Measurements from ENCODE around the gene SLC25A23.
A peak's percentile ranks its signal among the peaks of the same experiment; 100 is the strongest.

The SLC25A23 gene

GRCh38 chr19:6480848-6481415, 21.3 kb upstream of the SLC25A23 start:
- no peak for DNase-seq

DNA sequence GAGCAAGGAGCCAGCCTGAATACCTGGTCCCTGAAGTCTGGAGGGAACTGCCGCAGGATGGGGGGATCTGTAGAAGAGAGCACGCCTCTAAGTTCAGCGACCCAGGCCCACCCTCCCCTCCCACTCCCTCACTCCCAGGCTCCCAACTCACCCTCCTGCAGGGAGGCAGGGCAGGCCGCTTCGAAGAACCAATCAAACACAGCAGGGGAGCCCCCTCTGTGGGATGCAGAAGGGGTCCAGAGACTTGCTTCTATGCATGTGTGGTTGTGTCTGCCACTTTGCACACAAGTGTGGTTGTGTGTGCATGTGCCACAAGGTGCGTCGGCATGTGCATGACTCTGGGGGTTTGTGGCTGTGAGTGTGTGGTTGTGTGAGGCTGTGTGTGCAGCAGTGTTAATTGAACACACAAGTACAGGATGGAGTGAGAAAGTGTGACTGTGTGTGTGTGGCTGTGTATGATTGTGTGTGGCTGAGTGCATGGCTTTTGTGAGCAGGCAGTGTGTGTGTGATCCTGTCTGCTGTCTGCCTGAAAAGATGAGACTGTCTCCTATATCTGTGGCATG, 20.3 kb upstream of the SLC25A23 start:
- no peak for DNase-seq

- DNase-seq: no peak
Observed at GRCh38 chr19:6478815-6479214, 19.2 kb upstream of the SLC25A23 start.

- DNase-seq: no peak
Observed at GRCh38 chr19:6476896-6477431, 17.4 kb upstream of the SLC25A23 start.

GRCh38 chr19:6476155-6476895, 16.7 kb upstream of the SLC25A23 start:
- DNase-seq: no peak

GRCh38 chr19:6475321-6476108, 15.9 kb upstream of the SLC25A23 start:
- DNase-seq: no peak

GRCh38 chr19:6473647-6474046, 14.1 kb upstream of the SLC25A23 start:
- DNase-seq: no peak

GRCh38 chr19:6472713-6473112, 13.1 kb upstream of the SLC25A23 start:
- DNase-seq: no peak

DNA sequence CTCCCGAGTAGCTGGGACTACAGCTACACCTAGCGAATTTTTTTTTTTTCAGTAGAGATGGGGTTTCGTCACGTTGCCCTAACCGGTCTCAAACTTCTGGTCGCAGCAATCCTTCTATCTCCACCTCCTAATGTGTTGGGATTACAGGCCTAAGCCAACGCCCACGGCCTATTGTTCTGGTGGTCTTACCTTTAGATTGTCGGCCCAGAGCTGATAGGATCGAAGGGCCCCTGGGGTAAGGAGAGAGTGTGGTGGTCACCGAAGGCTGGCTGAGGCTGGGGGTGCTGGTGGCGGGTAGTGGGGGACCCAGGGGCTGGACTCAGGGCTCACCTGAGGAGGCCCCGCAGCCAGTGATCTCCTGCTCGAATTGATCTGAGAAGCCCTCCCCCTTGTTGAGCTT, 11.5 kb upstream of the SLC25A23 start:
- DNase-seq: no peak

- no peak for DNase-seq
Observed at GRCh38 chr19:6470173-6470572, 10.6 kb upstream of the SLC25A23 start.

GRCh38 chr19:6467384-6467783, 7.8 kb upstream of the SLC25A23 start:
- DNase-seq: no peak

DNA sequence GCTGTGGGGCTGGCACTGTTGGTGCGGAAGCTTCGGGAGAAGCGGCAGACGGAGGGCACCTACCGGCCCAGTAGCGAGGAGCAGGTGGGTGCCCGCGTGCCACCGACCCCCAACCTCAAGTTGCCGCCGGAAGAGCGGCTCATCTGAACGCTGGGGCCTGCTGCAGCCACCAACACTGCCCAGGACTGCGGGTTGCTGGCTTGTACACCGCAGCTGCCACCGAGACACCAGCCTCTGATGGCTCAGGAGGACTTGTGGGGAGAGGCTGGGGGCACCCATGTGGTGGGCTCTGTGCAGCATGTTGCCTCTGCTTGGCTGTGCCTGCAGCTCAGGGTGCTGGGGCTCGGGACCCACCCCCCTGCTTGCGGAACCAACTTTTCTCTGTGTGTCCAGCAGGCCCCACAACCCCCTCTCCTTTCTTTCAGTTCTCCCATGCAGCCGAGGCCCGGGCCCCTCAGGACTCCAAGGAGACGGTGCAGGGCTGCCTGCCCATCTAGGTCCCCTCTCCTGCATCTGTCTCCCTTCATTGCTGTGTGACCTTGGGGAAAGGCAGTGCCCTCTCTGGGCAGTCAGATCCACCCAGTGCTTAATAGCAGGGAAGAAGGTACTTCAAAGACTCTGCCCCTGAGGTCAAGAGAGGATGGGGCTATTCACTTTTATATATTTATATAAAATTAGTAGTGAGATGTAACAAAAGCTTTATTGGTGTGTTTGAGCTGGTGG, 7.1 kb upstream of the SLC25A23 start:
- DNase-seq: no peak

GRCh38 chr19:6465663-6466062, 6.1 kb upstream of the SLC25A23 start:
- no peak for DNase-seq

GRCh38 chr19:6465006-6465405, 5.4 kb upstream of the SLC25A23 start:
- DNase-seq: no peak

DNA sequence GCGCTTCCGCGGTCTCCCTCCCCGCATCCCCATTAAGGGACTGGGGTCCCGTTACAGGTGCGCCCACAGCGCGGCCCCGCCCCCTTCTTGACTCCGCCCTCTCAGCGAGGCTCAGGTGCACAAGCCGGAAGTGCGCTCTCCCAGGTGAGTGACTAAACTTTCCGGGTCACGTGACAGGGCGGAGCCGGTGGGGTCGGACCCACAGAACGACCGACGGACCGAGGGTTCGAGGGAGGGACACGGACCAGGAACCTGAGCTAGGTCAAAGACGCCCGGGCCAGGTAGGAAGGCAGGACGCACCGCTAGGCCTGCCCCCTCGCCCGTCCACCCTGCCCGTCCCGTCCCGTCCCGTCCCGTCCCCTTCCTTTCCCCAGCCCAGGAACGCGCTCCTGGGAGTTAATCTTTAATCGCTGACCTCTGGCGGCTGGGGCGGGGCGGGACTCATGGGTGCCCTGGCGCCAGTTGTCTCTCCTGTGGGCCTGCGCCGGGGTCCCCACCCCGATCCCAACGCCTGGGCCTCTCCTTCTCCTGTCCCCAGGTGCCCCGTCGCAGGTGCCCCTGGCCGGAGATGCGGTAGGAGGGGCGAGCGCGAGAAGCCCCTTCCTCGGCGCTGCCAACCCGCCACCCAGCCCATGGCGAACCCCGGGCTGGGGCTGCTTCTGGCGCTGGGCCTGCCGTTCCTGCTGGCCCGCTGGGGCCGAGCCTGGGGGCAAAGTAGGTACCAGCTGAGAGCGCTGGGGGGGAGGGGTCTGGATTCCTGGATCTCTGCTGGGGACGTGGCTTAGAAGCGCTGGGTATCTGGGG, 4.7 kb upstream of the SLC25A23 start, which contains the start of gene CRB3:
Gene CRB3, plus strand, starts transcription at position 202 of the 804 bp plus-strand sequence. Its CDS starts 431 bp downstream, at position 633.
- no peak for DNase-seq

GRCh38 chr19:6460099-6460884, 700 bp upstream of the SLC25A23 start:
- DNase-seq: peak; percentile 95

DNA sequence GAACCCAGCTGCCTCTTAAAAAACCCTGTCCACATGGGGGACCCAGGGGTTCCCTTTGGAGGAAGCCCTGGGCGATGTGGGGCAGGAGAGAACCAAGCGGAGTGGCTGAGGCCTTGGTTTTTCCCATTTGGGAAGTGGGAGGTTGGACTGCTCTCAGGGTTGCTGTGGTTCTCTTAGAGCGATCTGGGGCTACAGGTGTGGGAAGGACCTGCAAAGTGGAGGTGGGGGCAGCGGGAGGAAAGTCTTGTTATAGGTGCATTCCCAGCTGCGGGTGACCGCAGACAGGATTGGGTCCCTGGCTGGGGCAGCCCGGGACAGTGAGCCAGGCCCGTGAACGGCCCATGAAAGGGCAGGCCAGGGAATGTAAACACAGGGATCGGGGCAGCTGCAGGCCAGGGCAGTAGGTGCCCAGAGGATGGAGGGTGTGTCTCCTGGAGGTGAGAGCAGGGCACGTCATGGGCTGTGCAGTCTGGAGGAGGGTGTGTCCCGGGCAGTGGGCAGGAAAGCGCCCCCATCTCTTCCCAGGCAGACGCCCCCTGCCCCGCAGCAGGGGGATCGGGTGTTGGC, 814 bp downstream of the SLC25A23 start:
- DNase-seq: no peak

DNA sequence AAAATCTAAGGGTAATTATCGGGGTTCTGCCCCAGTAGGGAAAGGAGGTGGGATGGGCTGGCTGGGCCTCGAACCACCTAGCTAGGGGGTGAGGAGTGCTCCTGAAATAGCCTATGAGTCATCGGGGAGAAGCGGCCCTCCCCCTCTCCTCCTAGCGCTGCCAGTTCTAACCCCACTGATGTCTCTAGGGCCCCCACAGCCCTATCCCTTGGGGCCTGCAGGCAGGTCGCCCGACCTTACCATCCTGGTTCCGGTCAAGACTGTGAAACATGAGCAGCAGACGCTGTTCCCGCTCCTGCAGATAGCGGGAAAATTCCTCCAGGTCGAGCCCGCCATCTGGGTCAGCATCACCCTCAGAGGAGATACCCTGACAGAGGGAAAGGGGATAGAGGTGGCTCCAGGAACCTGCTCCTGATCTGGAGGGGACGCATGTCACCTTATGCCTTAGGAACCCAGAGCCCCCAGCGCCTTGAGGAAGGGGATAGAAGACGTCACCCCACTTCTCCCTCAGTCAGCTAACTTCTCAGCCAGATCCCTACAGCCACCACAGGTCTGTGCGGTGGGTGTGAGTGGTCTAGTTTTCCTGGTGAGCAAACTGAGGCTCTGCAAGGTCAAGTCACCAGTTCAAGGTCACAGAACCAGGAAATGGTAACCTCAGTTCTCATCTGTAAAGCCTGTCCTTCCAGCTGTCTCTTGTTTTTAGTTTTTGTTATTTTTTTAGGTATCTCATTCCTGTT, 1.5 kb downstream of the SLC25A23 start:
- DNase-seq: no peak

DNA sequence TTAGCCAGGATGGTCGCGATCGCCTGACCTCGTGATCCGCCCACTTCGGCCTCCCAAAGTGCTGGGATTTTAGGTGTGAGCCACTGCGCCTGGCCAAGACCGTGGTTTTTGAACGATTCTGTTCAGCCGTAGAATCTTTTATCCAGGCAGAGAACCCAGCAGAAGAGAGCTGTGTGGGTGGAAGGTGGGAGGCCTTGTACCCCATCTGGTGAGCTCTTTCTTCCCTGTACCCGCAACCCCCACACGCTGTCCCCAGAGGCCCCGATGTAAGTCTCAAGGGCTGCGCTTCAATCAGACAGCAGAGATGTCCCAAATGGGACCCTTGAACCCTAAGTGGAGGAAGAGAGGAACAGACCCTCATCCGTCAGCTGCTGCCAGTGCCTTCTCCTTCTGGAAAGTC, 3.7 kb downstream of the SLC25A23 start:
- DNase-seq: no peak

Data from GDM1 (cell line).